GM18870 (cell line): ENCODE measurements around the gene CFAP206.
"Not testable (repeated sequence)": the region's sequence is repeated elsewhere in the genome, so short reads cannot be mapped to it uniquely, and the experiment has no call there.

Experiments used
- ATAC-seq: cut with Tn5 transposase; IDR thresholded peaks from one replicate; pipeline ENCODE4 v1.9.1; 2021; ENCODE audit warnings: moderate library complexity; ENCODE audit not compliant: unreplicated experiment

Gene CFAP206

DNA sequence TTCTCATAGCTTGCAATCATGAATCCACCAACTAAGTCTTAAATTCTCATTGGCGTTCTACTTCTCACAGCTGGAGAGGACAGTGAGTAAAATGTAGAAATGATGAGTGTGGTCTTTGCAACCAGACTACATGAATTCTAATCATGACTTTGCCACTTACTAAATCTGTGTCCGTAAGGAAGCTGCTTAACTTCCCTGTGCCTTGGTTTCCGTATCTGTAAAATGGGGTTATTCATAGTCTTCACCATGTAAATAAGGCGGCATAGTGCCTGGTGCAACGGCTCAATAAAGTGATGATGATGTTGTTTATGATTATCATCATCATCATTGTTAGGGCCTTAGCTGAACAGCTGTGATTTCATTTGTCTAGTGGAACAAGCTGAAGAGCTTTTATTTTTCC, 12.6 kb downstream of the CFAP206 start:
- ATAC-seq: no peak

DNA sequence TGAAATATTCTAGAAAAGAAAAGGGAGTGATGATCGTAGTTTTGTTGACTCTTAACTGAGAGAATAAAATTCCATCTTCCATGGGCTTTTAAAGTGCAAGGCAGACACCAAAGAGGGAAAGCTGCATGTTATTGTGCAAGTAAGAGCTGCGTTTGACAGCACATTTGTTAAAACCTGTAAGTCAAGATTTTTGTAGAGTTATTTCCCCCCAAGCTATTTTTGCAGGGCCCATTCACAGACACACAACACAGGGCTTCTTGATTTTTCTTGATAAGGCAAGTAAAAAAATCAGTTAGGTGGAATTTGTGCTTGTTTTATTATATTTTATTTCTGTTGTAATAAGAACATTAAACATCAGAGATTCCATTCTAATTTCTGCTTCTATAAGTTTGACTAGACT, 13.8 kb downstream of the CFAP206 start:
- no peak for ATAC-seq

DNA sequence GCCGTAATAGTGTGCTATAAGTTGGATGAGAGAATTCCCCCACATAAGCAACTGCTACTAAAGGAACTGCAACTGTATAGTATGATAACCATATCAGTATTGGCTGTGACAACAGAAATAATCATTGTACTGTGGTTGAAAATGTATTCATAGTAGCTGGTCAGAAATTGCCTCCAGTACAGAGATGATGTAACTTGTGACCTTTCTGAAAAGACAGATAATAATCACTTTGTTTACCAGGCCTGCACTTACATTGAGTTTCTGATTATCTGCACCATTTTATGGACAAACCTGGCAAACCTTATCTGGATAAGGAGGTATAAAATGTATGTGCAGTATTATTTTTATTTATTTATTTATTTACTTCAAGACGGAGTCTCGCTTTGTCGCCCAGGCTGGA, 19.0 kb downstream of the CFAP206 start:
- ATAC-seq: no peak

DNA sequence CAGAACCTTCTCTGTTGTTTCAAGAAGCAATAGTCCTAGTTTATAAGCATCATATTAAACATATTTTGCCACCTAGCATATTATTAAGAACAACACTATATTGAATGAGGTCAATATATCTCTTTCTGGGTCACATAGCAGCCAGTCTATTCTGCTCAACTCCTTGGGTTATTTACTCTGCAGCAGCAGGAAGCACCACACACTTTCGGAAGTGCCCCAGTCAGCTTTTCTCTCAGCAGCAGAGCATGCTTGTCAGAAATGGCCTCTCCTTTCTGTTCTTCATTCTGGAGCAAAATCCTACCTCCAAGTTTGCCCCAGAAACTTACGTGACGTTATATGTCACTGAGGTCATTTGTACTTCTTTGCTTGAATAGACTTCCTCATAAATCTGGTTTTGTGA, 22.7 kb downstream of the CFAP206 start:
- no peak for ATAC-seq

DNA sequence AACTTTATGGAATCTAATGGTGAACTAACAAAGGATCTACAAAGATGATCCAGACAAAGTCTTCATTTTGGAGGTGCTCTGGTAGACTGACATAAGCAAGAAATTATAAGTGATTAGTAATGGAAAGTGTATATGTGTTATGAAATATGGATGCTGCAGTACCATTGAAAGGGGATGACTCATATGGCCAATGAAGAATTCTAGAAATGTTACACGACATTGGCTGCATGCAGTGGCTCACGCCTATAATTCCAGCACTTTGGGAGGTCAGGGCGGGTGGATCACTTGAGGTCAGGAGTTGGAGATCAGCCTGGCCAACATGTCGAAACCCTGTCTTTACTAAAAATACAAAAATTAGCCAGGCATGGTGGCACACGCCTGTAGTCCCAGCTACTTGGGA, 23.5 kb downstream of the CFAP206 start:
- no peak for ATAC-seq

DNA sequence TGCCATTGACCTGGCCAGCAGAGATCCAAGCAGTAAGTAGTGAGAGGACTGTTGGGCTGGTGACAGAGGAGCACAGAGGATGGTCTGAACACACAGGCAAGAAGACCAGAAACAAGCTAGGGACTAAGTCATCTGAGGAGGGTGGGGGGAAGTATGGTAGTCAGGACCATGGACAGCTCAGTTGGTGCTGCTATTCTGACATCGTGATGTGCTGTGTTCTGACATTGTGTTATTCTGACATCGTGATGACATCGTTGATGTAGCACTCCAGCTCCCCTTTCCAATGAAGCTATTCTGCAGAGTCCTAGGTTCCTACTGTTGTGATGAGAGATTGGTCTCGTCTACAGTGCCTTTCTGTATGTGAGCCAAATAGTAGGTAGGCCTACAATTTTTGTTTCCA, 28.7 kb downstream of the CFAP206 start:
- ATAC-seq: no peak

DNA sequence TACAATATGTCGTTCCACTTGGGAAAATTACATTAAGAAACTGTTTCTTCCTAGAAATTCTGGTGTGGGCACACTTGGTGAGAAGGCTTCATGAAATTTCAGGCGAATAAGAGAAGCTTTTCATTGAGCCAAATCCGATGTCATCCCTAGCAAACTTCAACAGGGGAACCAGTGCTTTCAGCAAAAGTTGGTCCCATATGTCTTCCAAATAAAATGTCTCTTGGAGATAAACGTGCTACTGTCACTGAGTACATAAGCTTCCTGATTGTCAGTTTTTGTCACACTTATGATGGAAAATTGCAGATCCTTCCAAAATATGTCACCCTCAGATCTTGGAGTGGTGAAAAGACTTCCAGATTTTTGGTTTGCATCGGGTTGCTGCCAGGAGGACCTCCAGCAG, 33.9 kb downstream of the CFAP206 start:
- no peak for ATAC-seq

DNA sequence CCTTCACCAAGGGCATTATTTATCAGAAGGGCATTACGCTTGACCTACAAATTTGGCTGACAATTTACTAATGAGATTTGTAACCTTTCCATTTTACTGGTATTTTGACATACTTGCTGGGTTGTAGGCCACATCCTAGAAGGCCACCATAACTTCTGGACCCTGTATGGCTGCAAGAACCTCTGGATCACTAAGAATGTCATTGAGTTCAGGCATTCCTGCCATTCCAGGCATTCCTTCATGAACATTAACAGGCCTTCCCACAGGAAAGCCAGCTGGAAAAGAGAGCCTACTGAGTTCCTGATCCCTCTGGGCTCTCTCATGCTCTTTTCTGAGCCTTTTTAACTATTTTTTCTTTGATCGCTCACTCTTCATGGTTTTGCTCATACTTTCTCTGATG, 36.6 kb downstream of the CFAP206 start:
- ATAC-seq: no peak

DNA sequence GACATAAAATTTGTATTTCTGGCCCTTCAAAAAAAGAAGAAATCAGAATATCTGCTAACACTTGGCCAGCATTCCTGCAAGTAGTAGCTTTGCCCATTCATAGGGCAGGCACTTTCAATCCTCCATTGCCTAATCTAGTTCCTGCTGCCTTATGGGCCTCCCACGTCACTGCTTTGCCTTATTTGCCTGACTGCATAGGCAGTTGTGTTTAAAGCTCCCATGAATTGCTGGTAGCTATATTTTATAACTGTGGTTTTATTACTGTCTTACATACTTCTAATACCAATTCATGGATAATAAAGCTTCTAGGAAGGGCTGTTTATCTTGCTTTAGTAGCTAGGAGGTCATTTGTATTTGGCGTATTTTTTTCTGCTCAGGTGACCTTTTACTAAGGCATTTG, 57.3 kb downstream of the CFAP206 start:
- no peak for ATAC-seq

DNA sequence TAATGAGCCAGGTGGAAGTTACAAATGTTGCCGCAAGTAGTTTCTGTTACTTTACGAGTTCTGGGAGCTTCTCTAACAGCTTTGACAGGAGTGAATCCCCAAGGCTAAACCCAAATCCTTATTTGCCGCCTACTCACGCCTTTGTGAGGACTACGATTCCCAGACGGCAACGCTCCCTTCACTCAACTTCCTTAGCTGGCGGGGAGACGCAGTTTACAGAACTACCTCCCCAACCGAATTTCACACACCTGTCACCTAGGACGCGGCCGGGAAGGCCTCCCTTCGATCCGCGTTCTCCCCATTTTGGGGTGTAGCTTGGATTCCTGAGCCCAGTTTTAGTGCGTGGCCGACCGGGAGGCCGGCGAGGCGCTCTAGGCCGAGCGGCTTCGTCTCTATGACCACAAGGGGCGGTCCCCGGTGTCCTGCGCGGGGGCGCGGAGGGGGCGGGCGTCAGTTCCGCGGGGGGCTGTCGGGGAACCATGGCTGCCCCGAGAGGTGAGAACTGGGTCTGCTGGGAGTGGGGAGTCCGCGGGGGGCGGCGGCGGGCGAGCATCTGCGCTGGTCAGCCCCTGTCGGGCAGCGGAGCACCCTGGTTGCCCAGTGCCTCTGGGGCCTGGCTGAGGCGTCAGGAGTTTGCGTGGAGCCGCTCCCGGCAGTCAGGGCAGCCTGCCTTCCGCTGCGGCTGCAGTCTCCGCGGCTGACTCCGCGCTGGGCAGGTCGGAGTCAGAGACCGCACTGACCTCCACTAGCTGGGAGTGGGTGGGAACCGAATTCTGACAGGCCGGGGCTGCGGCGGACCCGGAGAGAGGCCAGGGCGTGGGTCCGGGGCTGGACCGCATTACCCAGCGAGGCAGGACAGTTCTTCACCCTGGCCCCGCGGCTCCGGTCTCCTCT, 65.0 kb downstream of the CFAP206 start, which contains the start of gene SLC35A1:
Gene SLC35A1, plus strand, starts transcription at position 450 of the 894 bp plus-strand sequence. Its CDS starts 30 bp downstream, at position 480.
- ATAC-seq: peak; percentile 91

DNA sequence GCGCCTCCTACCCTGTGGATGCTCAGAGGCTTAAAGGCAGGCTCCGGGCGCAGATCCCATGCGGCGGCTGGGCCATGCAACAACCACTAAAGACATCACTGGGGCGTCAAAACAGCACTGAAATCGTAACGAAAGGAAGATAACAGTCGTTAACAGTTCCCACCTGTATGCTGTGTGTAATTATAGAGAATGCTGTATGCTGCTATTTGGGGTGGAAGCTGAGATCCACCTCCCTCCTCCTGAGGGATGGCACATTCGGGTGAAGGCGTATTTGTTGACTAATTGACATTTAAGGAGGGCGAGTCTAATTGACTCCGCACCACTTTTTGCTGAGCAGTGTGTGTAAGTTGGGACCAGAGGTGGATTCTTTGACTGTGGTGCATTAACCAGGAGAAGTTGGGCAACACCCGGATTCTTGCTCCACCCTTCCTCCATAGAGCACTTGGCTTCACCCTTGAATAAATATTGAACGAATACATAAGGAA, 65.7 kb downstream of the CFAP206 start:
- ATAC-seq: peak; percentile 49

DNA sequence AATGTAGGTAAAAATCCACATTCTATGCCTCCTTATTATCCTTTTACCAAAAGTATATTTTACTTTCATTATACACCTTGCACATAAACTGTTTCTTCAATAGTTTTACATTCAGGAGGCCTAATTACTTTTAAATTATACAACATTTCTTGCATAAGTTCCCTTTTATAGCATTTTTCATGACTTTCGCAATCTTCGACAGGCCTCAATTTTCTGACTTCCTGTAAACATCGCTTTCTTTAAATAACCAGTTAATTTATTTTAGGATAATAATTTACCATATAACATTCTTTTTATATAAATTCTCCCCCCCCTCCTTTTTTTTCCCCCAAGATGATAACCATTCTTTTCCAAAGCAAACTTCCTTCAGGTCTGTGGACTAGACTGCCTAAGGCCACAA, 74.2 kb downstream of the CFAP206 start:
- no peak for ATAC-seq

DNA sequence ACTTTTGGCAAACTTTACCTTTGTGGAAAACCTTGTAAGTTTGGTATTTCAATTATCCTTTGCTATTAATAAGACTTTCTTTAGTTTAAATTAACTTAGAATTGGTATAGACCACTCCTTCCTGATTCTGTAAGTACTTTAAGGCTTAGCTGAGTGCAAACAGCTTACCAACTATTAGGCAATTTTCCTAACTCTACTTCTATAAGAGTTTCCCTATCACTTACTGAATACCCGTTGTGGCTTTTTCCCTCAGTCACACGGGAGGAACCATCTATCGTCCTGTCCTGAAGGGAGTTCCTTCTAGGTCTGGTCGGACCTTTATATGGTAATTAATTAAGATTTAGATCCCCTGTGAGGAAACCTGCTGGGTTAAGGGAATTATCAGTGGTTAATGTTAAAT, 74.6 kb downstream of the CFAP206 start:
- ATAC-seq: no peak

DNA sequence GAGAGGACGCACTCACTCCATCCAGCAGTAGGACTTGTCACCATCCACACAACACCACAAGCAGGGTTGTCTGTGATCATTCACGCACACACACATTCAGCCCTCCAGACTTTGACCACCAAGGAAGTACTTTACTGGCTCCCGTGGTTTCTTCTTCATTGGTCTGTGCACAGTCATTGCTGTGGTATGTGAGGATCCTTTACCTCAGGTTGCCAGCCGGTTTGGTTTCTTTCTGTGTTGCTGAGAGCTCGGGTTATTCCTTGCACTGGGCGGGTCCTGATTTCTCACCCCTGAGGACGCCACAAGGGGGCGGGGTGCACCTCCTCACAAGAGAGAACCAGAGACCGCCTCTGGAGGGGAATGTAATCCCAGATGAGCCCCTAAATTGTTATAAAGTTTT, 76.2 kb downstream of the CFAP206 start:
- ATAC-seq: no peak

DNA sequence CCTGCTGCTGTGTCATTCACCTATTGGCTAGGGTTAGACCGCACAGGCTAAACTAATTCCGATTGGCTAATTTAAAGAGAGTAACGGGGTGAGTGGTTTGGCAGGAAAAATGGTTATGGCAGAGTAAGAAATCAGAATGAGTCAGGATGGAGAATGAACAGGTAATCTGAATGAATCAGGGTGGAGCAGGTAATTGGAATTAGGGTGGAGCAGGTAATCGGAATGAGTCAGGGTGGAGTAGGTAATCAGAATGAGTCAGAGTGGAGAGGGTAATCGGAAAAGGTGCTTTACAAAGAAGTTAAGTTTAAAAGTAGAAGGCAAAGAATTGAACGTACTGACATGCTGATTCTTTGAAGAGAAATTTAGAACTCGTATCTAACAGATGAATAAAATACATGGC, 76.7 kb downstream of the CFAP206 start:
- no peak for ATAC-seq

DNA sequence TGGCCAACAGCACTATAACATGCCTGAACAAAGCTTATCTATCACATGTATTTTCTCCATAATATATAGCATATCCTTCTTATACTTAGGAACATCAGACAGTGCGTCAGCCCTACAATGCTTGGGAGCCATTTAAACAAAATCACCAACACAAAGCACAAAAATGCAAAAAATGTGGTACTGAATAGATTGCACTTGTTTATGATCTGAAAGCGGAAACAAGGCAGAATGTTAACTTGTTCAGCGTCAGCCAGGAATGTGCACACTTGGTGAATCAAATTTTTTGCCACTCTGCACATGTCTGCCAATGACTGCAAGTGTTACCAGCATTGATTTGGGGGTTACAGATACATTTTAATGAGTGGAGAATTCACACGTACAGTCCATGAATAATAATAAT, 79.8 kb downstream of the CFAP206 start:
- ATAC-seq: no peak

DNA sequence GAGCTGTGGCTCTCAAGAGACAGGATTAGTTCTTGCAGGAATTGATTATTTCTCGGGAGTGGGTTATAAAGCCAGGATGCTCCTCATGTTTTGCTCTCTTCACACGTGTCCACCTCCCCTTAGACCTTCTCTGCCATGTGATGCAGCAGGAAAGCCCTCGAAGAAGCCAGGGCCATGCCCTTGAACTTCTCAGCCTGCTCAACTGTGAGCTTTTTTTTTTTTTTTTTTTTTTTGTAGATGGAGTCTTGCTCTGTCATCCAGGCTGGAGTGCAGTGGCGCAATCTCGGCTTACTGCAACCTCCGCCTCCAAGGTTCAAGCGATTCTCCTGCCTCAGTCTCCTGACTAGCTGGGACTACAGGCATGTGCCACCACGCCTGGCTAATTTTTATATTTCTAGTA, 81.6 kb downstream of the CFAP206 start:
- ATAC-seq: not testable (repeated sequence)

DNA sequence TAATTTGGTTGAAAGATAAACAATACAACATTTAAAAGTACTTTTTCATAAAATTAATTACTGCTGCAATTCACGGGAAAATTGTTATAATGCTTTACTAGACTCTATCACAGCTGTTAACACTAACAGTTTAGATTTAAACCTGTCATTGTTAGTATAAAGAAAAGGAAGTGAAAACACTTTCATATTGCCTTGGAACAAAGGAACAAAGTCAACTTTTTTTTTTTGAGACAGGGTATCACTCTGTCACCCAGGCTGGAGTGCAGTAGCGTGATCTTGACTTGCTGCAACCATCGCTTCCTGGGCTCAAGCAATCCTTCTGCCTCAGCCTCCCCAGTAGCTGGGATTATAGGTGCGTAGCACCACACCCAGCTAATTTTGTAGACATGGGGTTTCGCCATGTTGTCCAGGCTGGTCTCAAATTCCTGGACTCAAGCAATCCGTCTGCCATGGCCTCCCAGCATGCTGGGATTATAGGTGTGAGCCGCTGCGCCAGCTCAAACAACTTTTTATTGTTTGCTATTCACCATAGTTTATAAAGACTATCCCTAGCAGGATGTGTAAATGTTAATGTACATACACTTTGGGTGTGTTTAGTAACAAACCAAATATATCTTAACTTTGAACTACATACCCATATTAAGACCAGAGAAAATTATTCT, 87.1 kb downstream of the CFAP206 start:
- peak; percentile 84 for ATAC-seq

DNA sequence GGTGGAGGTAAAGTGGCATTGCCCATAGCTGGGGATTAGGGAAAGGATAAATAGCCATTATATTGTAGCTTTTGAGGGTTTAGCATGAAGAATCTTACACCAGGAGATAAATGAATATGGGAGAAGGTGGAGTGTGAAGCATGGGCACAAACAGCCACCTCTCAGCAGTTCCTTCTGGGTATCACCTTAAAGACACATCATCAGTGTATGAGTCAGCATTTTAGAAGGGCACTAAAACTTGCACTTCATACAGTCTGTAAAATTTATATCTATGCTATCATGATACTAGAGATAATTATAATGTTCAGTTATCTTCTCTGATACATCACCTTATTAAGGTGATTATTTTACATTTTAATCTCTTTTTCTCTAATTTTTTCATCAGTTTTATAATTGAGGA, 90.3 kb downstream of the CFAP206 start:
- ATAC-seq: no peak

DNA sequence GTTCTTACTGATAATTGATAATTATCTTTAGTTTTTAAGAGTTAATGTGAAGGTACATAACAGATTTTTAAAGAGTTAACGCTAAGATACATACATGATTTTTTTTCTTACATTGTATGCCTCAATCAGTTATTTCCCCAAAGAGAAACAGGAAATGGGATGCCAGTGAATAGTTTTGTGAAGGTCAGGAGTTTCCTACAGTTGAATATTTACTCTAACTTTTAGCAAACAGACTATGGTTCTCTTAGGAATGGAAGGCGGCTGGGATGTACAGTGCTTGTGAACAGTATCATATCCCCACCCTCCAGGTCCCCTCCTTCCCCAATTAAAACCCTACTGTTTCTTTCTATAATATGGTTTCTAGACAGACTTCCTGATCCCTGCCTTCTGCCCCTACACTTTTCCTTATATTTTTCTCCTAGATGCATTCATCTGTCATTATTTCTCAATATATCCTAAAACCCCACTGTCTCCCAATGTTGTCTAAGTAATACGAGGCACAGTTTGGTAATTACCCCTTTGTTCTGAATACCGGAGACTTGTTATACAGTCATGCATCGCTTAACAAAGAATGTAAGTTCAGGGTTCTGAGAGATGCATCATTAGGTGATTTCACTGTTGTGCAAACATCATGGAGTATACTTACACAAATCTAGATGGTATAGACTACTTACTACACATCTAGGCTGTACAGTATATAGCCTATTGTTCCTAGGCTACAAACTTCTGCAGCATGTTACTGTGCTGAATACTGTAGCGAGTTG, 94.2 kb downstream of the CFAP206 start:
- no peak for ATAC-seq

DNA sequence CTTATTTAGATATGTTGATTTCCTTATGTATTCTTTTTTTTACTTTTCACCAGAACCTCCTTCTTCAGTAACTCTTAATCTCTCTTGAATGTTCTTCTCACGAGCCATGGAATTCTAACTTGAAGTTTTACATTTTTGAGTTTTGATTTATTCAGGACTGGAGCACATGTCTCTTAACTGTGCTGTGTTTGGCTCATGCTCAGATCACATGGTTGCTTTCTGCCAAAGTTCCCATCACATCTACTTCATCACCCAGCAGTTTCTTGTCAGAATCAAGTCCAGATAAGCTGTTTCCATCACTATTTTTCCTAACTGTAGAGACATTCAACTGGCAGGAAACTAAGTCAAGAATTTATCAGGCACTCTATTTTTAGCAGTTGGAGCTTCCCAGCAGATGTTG, 96.7 kb downstream of the CFAP206 start:
- ATAC-seq: no peak
